Measurements from ENCODE around the gene MEF2D.

DNA sequence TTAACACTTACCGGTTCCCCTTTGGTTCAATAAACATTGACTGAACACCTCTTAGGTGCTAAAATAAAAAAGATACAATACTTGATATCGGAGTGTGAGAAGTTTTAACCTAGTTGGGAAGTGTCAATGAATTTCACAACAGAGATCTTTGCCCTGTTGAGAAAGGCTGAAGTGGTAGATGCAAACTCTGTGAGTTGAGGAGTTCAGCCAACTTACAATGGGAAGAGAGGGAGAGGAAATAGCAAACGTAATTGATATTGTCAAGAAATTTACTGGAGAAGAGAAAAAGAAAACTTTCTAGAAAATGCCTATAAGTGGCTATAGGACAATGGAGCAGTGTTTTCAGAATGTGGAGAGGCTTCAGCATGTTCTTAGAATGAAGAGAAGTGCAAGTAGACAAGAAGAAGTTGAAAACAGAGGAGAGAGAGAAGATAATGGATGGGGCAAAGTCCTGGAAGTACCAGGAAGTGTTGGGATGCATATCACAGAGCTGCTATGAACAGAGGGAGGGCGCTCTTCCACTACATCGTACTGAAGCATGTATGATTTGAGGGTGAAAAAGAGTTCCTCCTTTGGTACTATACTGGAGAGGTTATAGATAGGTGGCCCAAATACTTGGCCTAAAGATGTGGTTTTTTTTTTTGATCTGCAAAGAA, 48.9 kb downstream of the MEF2D start:
- TF ChIP-seq POLR2A (IDR thresholded peaks at IDR 0.05): no peak
- TF ChIP-seq, protein P1, sequence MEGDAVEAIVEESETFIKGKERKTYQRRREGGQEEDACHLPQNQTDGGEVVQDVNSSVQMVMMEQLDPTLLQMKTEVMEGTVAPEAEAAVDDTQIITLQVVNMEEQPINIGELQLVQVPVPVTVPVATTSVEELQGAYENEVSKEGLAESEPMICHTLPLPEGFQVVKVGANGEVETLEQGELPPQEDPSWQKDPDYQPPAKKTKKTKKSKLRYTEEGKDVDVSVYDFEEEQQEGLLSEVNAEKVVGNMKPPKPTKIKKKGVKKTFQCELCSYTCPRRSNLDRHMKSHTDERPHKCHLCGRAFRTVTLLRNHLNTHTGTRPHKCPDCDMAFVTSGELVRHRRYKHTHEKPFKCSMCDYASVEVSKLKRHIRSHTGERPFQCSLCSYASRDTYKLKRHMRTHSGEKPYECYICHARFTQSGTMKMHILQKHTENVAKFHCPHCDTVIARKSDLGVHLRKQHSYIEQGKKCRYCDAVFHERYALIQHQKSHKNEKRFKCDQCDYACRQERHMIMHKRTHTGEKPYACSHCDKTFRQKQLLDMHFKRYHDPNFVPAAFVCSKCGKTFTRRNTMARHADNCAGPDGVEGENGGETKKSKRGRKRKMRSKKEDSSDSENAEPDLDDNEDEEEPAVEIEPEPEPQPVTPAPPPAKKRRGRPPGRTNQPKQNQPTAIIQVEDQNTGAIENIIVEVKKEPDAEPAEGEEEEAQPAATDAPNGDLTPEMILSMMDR (IDR thresholded peaks at IDR 0.05): no peak

All from suprapubic skin (tissue), 3 donors.